LNCaP clone FGC (cell line): ENCODE results near the gene SIT1.
A peak's percentile ranks its signal among the peaks of the same experiment; 100 is the strongest.

Source experiments
- DNase-seq: peaks from one replicate; pipeline ENCODE4 v3.0.0-alpha.2; 2011; ENCODE audit warnings: low read depth
- H3K4me3 ChIP-seq: 2 replicates; pipeline ENCODE4 v1.5.1; 2011; ENCODE audit warnings: mild to moderate bottlenecking, low read depth, low read length, control low read depth
- CTCF ChIP-seq: IDR thresholded peaks from 2 replicates; pipeline ENCODE4 v1.5.1; 2012; ENCODE audit warnings: mild to moderate bottlenecking; ENCODE audit not compliant: control insufficient read depth, insufficient read depth; ENCODE audit errors: extremely low read depth

Gene SIT1

GRCh38 chr9:35691757-35692301 is 41.1 kb upstream of the SIT1 start:
- TF ChIP-seq CTCF, result no peak
- no peak for DNase-seq
- H3K4me3 ChIP-seq, result no peak overlapping the region

GRCh38 chr9:35691334-35691650 is 40.6 kb upstream of the SIT1 start:
- no peak for DNase-seq
- TF ChIP-seq CTCF, result no peak
- H3K4me3 ChIP-seq, result peak overlapping the region; percentile 58

GRCh38 chr9:35690614-35691333 is 40.0 kb upstream of the SIT1 start:
- DNase-seq, result no peak
- peak overlapping the region; percentile 58 for H3K4me3 ChIP-seq
- no peak for TF ChIP-seq CTCF

GRCh38 chr9:35690294-35690613 is 39.5 kb upstream of the SIT1 start:
- H3K4me3 ChIP-seq, result peak overlapping the region; percentile 58
- no peak for DNase-seq
- TF ChIP-seq CTCF, result no peak

- no peak for TF ChIP-seq CTCF
- no peak for DNase-seq
- peak within 1 kb of the TSS; percentile 58 for H3K4me3 ChIP-seq
Measured at GRCh38 chr9:35689542-35690293, 39.0 kb upstream of the SIT1 start, which contains the start of gene TPM2. Gene TPM2, minus strand, starts transcription at chr9:35689925. Its CDS starts 108 bp downstream, at chr9:35689817.

GRCh38 chr9:35688558-35689541 is 38.1 kb upstream of the SIT1 start:
- no peak for TF ChIP-seq CTCF
- DNase-seq, result no peak
- no peak overlapping the region for H3K4me3 ChIP-seq
